ENCODE data around the gene EPHB2.

DNA sequence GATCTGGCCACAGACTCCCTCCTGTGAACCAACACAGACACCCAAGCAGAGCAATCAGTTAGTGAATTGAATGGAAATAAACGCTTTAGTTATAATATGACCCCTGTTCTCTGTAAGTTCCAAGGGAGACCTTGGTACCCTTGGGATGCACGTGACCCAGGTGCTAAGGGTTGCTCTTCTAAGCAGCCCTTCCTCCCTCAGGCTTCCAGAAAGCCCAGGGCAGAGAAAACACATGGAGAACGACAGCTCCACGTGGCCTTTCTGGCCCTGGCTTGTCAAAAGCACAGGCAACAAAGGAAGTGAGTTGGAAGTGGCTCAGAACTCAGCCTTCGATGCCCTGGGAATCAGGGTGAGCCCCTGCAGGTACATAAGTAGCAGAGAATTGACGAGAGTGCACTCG, 204.6 kb downstream of the EPHB2 start:
- TF ChIP-seq, protein P1, sequence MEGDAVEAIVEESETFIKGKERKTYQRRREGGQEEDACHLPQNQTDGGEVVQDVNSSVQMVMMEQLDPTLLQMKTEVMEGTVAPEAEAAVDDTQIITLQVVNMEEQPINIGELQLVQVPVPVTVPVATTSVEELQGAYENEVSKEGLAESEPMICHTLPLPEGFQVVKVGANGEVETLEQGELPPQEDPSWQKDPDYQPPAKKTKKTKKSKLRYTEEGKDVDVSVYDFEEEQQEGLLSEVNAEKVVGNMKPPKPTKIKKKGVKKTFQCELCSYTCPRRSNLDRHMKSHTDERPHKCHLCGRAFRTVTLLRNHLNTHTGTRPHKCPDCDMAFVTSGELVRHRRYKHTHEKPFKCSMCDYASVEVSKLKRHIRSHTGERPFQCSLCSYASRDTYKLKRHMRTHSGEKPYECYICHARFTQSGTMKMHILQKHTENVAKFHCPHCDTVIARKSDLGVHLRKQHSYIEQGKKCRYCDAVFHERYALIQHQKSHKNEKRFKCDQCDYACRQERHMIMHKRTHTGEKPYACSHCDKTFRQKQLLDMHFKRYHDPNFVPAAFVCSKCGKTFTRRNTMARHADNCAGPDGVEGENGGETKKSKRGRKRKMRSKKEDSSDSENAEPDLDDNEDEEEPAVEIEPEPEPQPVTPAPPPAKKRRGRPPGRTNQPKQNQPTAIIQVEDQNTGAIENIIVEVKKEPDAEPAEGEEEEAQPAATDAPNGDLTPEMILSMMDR (IDR thresholded peaks at IDR 0.05): no peak
- TF ChIP-seq POLR2A (IDR thresholded peaks at IDR 0.05): no peak
- TF ChIP-seq EP300 (IDR thresholded peaks at IDR 0.05): no peak
